HepG2 (cell line): ENCODE measurements around the gene AMHR2.

ENCODE experiments used
- ATF1 ChIP-seq: IDR thresholded peaks from 2 replicates; pipeline ENCODE4 v1.6.1; 2016; ENCODE audit warnings: mild to moderate bottlenecking, control low read depth
- BHLHE40 ChIP-seq: IDR thresholded peaks from 2 replicates; pipeline ENCODE4 v1.6.1; 2011; ENCODE audit warnings: low read length, improper control_type of control experiment
- TF ChIP-seq, protein P1 (sequence below): sonication (generic); formaldehyde crosslinking; IDR thresholded peaks from 2 replicates; pipeline ENCODE4 v1.4.0; 2020; ENCODE audit warnings: missing genetic modification reagents, borderline replicate concordance
- TF ChIP-seq, protein P2 (sequence below): sonication (generic); formaldehyde crosslinking; IDR thresholded peaks from 2 replicates; pipeline ENCODE4 v1.5.0; 2020; ENCODE audit warnings: mild to moderate bottlenecking, missing genetic modification reagents, moderate library complexity
- TF ChIP-seq, protein P3 (sequence below): sonication (generic); formaldehyde crosslinking; IDR thresholded peaks from 2 replicates; pipeline ENCODE4 v1.8.1; 2023; ENCODE audit warnings: mild to moderate bottlenecking, missing genetic modification reagents

DNA sequence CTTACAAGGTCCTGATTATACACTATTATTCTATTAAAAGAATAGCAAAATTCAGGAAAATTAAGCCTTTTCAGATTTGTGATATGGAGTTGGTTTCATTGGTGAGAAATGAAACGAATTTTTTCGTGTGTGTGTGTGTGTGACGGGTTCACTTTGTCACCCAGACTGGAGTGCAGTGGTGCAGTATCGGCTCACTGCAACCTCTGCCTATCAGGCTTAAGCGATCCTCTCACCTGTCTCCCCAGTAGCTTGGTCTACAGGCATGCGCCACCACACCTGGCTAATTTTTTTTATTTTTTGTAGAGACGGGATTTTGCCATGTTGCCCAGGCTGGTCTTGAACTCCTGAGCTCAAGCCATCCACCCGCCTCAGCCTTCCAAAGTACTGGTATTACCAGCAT lies 37.9 kb downstream of the AMHR2 start:
- TF ChIP-seq BHLHE40 (no peak), ATF1 (CRISPR knock-in tag) (no peak)
- TF ChIP-seq, protein P1, sequence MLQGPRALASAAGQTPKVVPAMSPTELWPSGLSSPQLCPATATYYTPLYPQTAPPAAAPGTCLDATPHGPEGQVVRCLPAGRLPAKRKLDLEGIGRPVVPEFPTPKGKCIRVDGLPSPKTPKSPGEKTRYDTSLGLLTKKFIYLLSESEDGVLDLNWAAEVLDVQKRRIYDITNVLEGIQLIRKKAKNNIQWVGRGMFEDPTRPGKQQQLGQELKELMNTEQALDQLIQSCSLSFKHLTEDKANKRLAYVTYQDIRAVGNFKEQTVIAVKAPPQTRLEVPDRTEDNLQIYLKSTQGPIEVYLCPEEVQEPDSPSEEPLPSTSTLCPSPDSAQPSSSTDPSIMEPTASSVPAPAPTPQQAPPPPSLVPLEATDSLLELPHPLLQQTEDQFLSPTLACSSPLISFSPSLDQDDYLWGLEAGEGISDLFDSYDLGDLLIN: no peak
- TF ChIP-seq, protein P2, sequence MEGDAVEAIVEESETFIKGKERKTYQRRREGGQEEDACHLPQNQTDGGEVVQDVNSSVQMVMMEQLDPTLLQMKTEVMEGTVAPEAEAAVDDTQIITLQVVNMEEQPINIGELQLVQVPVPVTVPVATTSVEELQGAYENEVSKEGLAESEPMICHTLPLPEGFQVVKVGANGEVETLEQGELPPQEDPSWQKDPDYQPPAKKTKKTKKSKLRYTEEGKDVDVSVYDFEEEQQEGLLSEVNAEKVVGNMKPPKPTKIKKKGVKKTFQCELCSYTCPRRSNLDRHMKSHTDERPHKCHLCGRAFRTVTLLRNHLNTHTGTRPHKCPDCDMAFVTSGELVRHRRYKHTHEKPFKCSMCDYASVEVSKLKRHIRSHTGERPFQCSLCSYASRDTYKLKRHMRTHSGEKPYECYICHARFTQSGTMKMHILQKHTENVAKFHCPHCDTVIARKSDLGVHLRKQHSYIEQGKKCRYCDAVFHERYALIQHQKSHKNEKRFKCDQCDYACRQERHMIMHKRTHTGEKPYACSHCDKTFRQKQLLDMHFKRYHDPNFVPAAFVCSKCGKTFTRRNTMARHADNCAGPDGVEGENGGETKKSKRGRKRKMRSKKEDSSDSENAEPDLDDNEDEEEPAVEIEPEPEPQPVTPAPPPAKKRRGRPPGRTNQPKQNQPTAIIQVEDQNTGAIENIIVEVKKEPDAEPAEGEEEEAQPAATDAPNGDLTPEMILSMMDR (CRISPR knock-in tag): no peak
- TF ChIP-seq, protein P3, sequence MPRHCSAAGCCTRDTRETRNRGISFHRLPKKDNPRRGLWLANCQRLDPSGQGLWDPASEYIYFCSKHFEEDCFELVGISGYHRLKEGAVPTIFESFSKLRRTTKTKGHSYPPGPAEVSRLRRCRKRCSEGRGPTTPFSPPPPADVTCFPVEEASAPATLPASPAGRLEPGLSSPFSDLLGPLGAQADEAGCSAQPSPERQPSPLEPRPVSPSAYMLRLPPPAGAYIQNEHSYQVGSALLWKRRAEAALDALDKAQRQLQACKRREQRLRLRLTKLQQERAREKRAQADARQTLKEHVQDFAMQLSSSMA (CRISPR knock-in tag): no peak
